Endothelial cell of umbilical vein (primary cell): ENCODE measurements around the gene ANKRD13D. TPM values are rescaled to one million over a fixed set of nuclear protein-coding genes. Genes with fewer than 3 reads are reported as not detected.

Experiments used
- BruUV-seq: library from RNA; stranded (reverse); fragments of 400-500 nt; replicated peaks from 2 replicates; lab custom pipeline; 2021; lab: Mats Ljungman, UMichigan
- CTCF ChIA-PET: fragments of 300-600, 350-600 bp; sonication (Branson Sonifier 250); formaldehyde crosslinking; loops from one replicate; lab custom pipeline; 2021; ENCODE audit warnings: antibody characterized with exemption, inconsistent platforms; lab: Charles Lee
- POLR2A ChIA-PET: fragments of 300-600, 350-600 bp; sonication (Branson Sonifier 250); formaldehyde crosslinking; loops from one replicate; lab custom pipeline; 2021; ENCODE audit warnings: antibody characterized with exemption, inconsistent platforms; lab: Charles Lee
- DNase-seq: peaks from one replicate; pipeline ENCODE4 v3.0.0-alpha.2; 2011; ENCODE audit warnings: low read depth, low spot score
- FAIRE-seq: peaks from 2 replicates; lab custom pipeline; 2011; peaks lifted over from hg19 to GRCh38; lab: Jason Lieb, UNC
- H2AFZ ChIP-seq: 2 replicates; pipeline ENCODE4 v1.6.0; 2012; ENCODE audit warnings: low read depth, low read length, control low read depth, inconsistent platforms
- H3K27ac ChIP-seq: 2 replicates; pipeline ENCODE4 v1.5.1; 2011; ENCODE audit warnings: low read depth, mild to moderate bottlenecking, control low read depth, low read length, moderate library complexity; ENCODE audit not compliant: insufficient read depth
- H3K27me3 ChIP-seq, 2 experiments: 2 replicates each; pipeline versions ENCODE4 v1.6.0 to v1.6.1; 2011; ENCODE audit warnings: low read length in 2 of 2, mixed read lengths in 1 of 2; ENCODE audit not compliant: control insufficient read depth in 2 of 2, insufficient read depth in 2 of 2
- H3K36me3 ChIP-seq, 2 experiments: 2 replicates in 1 of 2; 3 replicates in 1 of 2; pipeline ENCODE4 v1.5.1; 2011; ENCODE audit warnings: low read length in 2 of 2, mild to moderate bottlenecking in 1 of 2, moderate library complexity in 1 of 2; ENCODE audit not compliant: control insufficient read depth in 2 of 2, insufficient read depth in 2 of 2; ENCODE audit errors: extremely low read depth in 1 of 2
- H3K4me1 ChIP-seq: 3 replicates; pipeline ENCODE4 v1.5.1; 2011; ENCODE audit warnings: mild to moderate bottlenecking, low read length; ENCODE audit not compliant: control insufficient read depth, insufficient read depth; ENCODE audit errors: extremely low read depth
- H3K4me2 ChIP-seq: 2 replicates; pipeline ENCODE4 v1.6.1; 2011; ENCODE audit warnings: low read length, control low read depth, mixed read lengths; ENCODE audit not compliant: insufficient read depth
- H3K4me3 ChIP-seq, 3 experiments: fragments of 200-600 bp in 1 of 3; sonication (generic), shearing (Covaris generic) in 1 of 3; replicated peaks in 1 of 3; 2 replicates each; pipeline ENCODE4 v1.5.1; 2011 to 2016; ENCODE audit warnings: control low read depth in 3 of 3, low read length in 3 of 3, mild to moderate bottlenecking in 2 of 3, inconsistent platforms in 1 of 3, low read depth in 1 of 3, moderate library complexity in 1 of 3; ENCODE audit not compliant: insufficient read depth in 1 of 3
- H3K79me2 ChIP-seq: 2 replicates; pipeline ENCODE4 v1.6.0; 2012; ENCODE audit warnings: low read length, inconsistent platforms; ENCODE audit not compliant: control insufficient read depth, insufficient read depth
- H3K9ac ChIP-seq: replicated peaks from 2 replicates; pipeline ENCODE3; 2011; ENCODE audit warnings: low read length, control low read depth; ENCODE audit not compliant: insufficient read depth; ENCODE audit errors: extremely low read depth
- H3K9me1 ChIP-seq: replicated peaks from 3 replicates; pipeline ENCODE4 v1.6.0; 2011; ENCODE audit warnings: mild to moderate bottlenecking, low read length; ENCODE audit not compliant: control insufficient read depth, insufficient read depth; ENCODE audit errors: extremely low read depth
- H3K9me3 ChIP-seq: replicated peaks from 2 replicates; pipeline ENCODE4 v1.5.1; 2012; ENCODE audit warnings: low read length, inconsistent platforms; ENCODE audit not compliant: control insufficient read depth, insufficient read depth
- H4K20me1 ChIP-seq: replicated peaks from 2 replicates; pipeline ENCODE3; 2011; ENCODE audit warnings: mild to moderate bottlenecking, low read length; ENCODE audit not compliant: control insufficient read depth, insufficient read depth; ENCODE audit errors: extremely low read depth
- EZH2 ChIP-seq: IDR thresholded peaks from 2 replicates; pipeline ENCODE4 v1.6.1; 2012; ENCODE audit warnings: borderline replicate concordance, low read depth, mild to moderate bottlenecking, moderate library complexity, low read length, inconsistent platforms; ENCODE audit not compliant: severe bottlenecking
- FOS ChIP-seq: IDR thresholded peaks from 2 replicates; pipeline ENCODE4 v1.6.1; 2011; ENCODE audit warnings: mild to moderate bottlenecking, low read length, moderate library complexity, borderline replicate concordance; ENCODE audit not compliant: insufficient read depth
- GATA2 ChIP-seq: IDR thresholded peaks from 2 replicates; pipeline ENCODE4 v1.7.0; 2011; ENCODE audit warnings: low read depth, mild to moderate bottlenecking, moderate library complexity, mixed read lengths, low read length; ENCODE audit not compliant: insufficient read length, insufficient read depth
- JUN ChIP-seq: IDR thresholded peaks from 2 replicates; pipeline ENCODE4 v1.6.1; 2011; ENCODE audit warnings: borderline replicate concordance, low read depth; ENCODE audit not compliant: insufficient read length, insufficient read depth
- MYC ChIP-seq: IDR thresholded peaks from one replicate; pipeline ENCODE4 v1.6.1; 2011; ENCODE audit warnings: mild to moderate bottlenecking, low read depth, low read length
- POLR2A ChIP-seq: IDR thresholded peaks from 2 replicates; pipeline ENCODE4 v1.6.1; 2012; ENCODE audit warnings: low read depth, mild to moderate bottlenecking, control low read depth, low read length
- POLR2AphosphoS5 ChIP-seq: IDR thresholded peaks from 2 replicates; pipeline ENCODE4 v1.6.1; 2012; ENCODE audit warnings: low read depth, mild to moderate bottlenecking, control low read depth, low read length, moderate library complexity; ENCODE audit not compliant: insufficient read depth
- dilution Hi-C: fragments of 300-500 bp; cut with MboI; formaldehyde crosslinking; loops from one replicate; pipeline ENCODE4 v1.15.0; 2019; ENCODE audit warnings: low sequenced_read_pairs; ENCODE audit not compliant: extremely low pct_ligation_motif_present
- intact Hi-C: fragments of 100-400 bp; cut with micrococcal nuclease; formaldehyde crosslinking; loops from one replicate; pipeline ENCODE4 v1.10.0; 2022
- polyA plus RNA-seq, 4 experiments: library from polyadenylated mRNA; depleted of rRNA in 3 of 4; stranded (reverse) in 3 of 4; unstranded in 1 of 4; fragments of >200 nt; gene quantifications; 2 replicates each; pipeline versions ENCODE4 v1.2.1 to v1.2.3, GENCODE V29; 2011 to 2012; ENCODE audit warnings: missing spikeins in 1 of 4
- total RNA-seq: library from RNA; stranded (reverse); gene quantifications from 2 replicates; pipeline ENCODE4 v1.2.3, GENCODE V29; 2021
- TF ChIP-seq, protein P1 (sequence below): IDR thresholded peaks from 2 replicates; pipeline ENCODE4 v1.6.1; 2011; ENCODE audit not compliant: insufficient read depth, insufficient read length
- TF ChIP-seq, protein P2 (sequence below), 2 donors: IDR thresholded peaks; 1 replicate in 1 of 2; 2 replicates in 1 of 2; pipeline ENCODE4 v1.5.1; 2011; ENCODE audit warnings: low read length in 2 of 2, mild to moderate bottlenecking in 2 of 2, moderate library complexity in 2 of 2, control low read depth in 1 of 2, inconsistent platforms in 1 of 2, low read depth in 1 of 2; ENCODE audit not compliant: insufficient read depth in 1 of 2; ENCODE audit errors: extremely low read depth in 1 of 2

Gene ANKRD13D
- total and polyA plus RNA-seq, 2 donors (not counting 3 experiments of a cell fraction or from before 2014, with no cell fraction given) = 43.5 to 57.5 TPM

DNA sequence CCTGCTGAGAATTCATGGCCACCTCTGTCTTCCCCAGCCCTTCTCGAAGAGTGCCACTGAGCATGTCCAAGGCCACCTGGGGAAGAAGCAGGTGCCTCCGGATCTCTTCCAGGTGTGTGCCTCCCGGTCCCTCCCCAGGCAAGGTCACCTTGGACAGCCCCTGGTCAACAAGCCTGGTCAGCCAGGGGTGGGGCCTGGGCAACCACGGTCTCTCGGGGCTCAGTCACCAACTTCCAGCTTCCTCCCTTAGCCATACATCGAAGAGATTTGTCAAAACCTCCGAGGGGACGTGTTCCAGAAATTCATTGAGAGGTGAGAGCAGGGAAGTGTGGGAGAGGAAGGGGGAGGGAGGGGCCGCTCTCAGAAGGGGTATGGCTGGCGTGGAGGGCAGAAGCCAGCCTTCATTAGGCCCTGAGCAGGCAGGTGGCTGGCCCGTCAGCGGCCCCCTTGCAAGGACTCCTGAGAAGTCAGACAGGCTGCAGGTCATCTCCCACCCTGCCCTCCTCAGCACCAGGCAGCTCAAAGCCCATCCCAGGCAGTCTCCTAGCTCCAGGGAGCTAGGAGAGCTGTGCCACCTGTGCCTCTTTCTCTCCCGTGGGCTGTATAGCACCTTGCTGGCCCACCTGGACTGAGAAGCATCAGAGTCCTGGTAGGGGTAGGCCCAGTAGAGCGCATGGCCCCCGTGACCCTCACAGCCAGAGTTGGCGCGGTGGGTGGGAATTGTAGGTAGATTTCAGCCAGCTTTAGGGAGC, 9.3 kb upstream of the ANKRD13D start:
- dilution Hi-C loops = no loop called here

More for the DNA sequence above, 9.3 kb upstream of the ANKRD13D start:
- Histone ChIP-seq H3K36me3 (peaks cover 8 to 56% of the 10 kb centered on the region in 2 experiments), H3K9me3 (no peaks in the 10 kb centered on the region), H3K9ac (no peak overlapping the region), H3K27ac (no peak overlapping the region), H2AFZ (no peak overlapping the region), H3K9me1 (no peaks in the 10 kb centered on the region), H3K79me2 (peaks cover 24% of the 10 kb centered on the region), H3K4me1 (peaks cover 17% of the 10 kb centered on the region), H4K20me1 (no peaks in the 10 kb centered on the region), H3K4me2 (no peak overlapping the region), H3K27me3 (no peaks in the 10 kb centered on the region), H3K4me3 (no peak overlapping the region)
- no peak for DNase-seq
- no peak for FAIRE-seq
- intact Hi-C loops = no loop called here
- CTCF ChIA-PET = interaction anchor here (0.6 to 1.1 kb wide), 3 partner anchors 9 to 37 kb away, joined by 3 read pairs; partner anchors contain the start of gene ANKRD13D
- TF ChIP-seq JUN = no peak
- TF ChIP-seq, protein P1, sequence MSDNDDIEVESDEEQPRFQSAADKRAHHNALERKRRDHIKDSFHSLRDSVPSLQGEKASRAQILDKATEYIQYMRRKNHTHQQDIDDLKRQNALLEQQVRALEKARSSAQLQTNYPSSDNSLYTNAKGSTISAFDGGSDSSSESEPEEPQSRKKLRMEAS = no peak
- no peak for TF ChIP-seq FOS
- TF ChIP-seq, protein P2, sequence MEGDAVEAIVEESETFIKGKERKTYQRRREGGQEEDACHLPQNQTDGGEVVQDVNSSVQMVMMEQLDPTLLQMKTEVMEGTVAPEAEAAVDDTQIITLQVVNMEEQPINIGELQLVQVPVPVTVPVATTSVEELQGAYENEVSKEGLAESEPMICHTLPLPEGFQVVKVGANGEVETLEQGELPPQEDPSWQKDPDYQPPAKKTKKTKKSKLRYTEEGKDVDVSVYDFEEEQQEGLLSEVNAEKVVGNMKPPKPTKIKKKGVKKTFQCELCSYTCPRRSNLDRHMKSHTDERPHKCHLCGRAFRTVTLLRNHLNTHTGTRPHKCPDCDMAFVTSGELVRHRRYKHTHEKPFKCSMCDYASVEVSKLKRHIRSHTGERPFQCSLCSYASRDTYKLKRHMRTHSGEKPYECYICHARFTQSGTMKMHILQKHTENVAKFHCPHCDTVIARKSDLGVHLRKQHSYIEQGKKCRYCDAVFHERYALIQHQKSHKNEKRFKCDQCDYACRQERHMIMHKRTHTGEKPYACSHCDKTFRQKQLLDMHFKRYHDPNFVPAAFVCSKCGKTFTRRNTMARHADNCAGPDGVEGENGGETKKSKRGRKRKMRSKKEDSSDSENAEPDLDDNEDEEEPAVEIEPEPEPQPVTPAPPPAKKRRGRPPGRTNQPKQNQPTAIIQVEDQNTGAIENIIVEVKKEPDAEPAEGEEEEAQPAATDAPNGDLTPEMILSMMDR (IDR thresholded peaks at IDR 0.05; ENCODE audit: extremely low read depth in 1 of 2, insufficient read depth in 1 of 2, low read depth in 1 of 2, low read length in 2 of 2) = no peak
- TF ChIP-seq MYC = no peak
- no peak for TF ChIP-seq POLR2AphosphoS5
- no peak for TF ChIP-seq EZH2
- TF ChIP-seq GATA2 = no peak
- no peak for TF ChIP-seq POLR2A
- BruUV-seq = no TSS peak
- POLR2A ChIA-PET = no interaction called here
